Glomerular endothelial cell (primary cell): ENCODE measurements around the gene NXPE2. TPM values are rescaled to one million over a fixed set of nuclear protein-coding genes. Genes with fewer than 3 reads are reported as not detected.
"Not testable (repeated sequence)": the region's sequence is repeated elsewhere in the genome, so short reads cannot be mapped to it uniquely, and the experiment has no call there.

Experiments
- DNase-seq: peaks from one replicate; pipeline ENCODE4 v3.0.0-alpha.2; 2011; ENCODE audit warnings: low read depth, low spot score; ENCODE audit errors: extremely low read depth
- total RNA-seq: library from RNA; depleted of rRNA; stranded (reverse); fragments of >200 nt; gene quantifications from 2 replicates; pipeline ENCODE4 v1.2.3, GENCODE V29; 2015

NXPE2 gene
- not detected in 2 replicates for total RNA-seq

GRCh38 chr11:114678125-114679036 is at the start of gene NXPE2:
Gene NXPE2, plus strand, starts transcription at chr11:114678527. Its CDS starts 49 bp downstream, at chr11:114678576.
- DNase-seq, result no peak

GRCh38 chr11:114631445-114631965 is 46.8 kb upstream of the NXPE2 start:
- DNase-seq, result not testable (repeated sequence)

- DNase-seq, result not testable (repeated sequence)
Measured at GRCh38 chr11:114639440-114639839, 38.9 kb upstream of the NXPE2 start.

DNA sequence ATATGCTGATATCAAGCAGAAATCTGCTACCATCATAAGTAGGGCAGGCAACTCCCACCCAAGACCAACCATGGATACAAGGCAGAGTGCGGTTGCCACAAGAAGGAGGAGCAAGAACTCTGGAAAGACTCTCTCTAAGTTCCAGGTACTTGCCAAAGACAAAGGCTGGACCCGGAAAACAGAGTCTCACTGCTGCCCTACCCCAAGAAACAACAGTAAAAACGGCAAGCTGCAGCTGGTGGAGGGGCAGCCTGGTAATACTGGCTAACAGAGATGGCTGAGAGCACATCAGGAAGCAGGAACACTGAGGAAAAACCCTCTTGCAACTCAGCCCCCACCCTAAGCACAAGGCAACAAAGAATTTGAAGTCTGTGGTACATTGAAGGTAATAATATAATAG is 27.7 kb upstream of the NXPE2 start:
- no peak for DNase-seq

DNA sequence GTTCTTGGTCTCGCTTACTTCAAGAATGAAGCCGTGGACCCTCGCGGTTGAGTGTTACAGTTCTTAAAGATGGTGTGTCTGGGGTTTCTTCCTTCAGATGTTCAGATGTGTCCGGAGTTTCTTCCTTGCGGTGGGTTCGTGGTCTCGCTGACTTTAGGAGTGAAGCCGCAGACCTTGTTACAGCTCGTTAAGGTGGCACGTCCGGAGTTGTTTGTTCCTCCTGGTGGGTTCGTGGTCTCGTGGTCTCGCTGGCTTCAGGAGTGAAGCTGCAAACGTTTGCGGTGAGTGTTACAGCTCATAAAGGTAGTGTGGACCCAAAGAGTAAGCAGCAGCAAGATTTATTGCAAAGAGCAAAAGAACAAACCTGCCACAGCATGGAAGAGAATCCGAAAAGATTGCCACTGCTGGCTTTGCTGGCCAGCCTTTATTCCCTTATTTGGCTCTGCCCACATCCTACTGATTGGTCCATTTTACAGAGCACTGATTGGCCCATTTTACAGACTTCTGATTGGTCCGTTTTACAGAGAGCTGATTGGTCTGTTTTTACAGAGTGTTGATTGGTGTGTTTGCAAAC is 27.1 kb upstream of the NXPE2 start:
- DNase-seq, result no peak

- no peak for DNase-seq
Measured at GRCh38 chr11:114653148-114653547, 25.2 kb upstream of the NXPE2 start.

DNA sequence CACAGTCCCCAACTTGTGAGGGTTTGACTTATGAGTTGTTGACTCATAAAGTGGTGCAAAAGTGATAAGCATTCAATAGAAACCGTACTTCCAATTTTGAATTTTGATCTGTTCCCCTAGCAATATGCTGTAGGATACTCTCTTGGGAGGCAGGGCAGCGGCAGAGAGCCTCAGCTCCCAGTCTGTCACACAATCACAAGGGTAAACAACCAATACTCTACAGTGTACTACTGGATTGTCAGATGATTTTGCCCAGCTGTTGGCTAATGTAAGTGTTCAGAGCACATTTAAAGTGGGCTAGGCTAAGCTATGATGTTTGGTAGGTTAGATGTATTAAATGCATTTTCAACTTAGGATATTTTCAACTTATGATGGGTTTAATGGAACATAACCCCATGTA is 13.7 kb upstream of the NXPE2 start:
- DNase-seq, result no peak

DNA sequence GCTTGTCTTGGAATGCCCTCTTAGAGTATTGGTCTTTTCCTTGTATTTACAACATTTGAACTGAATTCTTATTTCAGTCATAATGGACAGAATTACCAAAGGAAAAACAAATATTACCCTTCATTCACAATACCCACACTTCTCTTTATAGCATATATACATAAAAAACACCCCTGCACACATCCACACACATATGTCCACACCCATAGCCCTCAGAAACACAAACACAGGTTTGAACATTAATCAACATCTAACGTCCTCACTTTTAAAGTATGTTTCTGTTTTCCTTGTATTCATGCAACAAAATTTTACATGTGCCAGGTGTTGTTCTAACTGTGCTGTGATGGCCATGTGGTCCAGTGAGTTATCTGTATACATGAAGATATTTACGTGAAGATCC is 11.6 kb upstream of the NXPE2 start:
- no peak for DNase-seq

DNA sequence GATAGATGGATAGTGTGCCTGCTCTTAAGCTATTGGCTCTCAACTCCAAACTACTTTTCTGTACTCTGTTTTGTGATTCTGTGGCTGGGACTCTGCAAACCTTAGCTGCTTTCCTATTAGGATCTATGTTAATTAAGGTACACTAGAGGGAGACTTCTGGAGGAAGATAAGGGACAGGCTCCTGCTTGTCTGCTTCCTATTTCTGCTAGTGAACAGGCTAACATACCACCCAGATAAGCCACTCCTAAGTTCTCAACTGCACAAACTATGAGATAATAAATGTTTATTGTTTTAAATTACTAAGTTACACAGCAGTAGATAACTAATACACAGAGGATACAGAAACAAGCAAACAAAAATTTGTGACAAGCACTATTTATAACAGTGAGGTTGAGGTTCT is 10.2 kb upstream of the NXPE2 start:
- no peak for DNase-seq

DNA sequence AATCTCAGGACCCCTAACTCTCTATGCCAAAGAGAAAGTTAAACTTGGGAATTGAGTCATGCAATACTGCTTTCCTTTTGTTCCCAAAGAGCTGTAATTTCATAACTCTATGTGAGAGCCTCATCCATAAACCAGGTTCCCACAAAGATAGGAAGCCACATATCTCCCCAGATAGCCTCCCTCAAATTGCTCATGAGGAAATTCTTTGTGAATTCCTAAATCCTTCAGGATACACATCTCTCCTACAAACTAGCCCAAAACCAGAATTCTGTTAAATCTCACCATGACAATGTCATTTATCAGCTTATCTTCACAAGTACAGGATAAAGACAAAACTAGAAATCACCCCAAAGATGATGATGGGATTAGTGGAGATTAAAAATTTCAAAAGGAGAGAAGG is 4.7 kb upstream of the NXPE2 start:
- DNase-seq, result no peak

DNA sequence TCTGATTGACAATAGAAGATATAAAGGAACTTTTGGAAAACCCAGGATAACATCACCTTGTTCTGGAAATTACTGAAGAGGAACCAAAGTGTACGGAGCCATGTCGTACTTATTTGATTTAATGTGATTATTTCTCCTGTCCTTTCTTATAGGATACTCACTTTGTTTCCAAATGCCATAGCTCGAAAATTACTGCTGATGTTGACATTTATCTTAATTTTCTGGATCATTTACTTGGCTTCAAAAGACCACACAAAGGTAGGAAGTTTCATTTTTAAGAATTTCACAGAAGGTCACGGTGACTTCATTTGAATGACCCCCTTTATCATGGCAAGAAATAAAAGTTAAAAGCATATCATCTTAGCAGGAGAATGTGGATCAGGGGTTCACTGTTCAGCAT is 1.2 kb downstream of the NXPE2 start:
- DNase-seq, result no peak

- no peak for DNase-seq
Measured at GRCh38 chr11:114683007-114683406, 4.7 kb downstream of the NXPE2 start.

GRCh38 chr11:114684636-114685035 is 6.3 kb downstream of the NXPE2 start:
- DNase-seq, result no peak

DNA sequence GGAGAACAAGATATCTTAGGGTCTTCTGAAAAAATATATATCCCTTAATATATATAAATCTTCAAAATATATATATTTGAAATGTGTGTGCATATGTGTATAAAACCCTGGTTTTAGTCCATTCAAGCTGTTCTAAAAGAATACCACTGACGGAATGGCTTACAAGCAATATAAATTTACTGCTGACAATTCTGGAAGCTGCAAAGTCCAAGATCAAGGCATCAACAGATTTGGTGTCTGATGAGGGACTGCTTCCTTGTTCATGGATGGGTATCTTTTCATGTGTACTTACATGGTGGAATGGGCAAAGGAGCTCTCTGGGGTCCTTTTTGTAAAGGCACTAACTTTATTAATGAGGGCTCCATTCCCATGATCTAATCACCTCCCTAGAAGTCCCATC is 6.8 kb downstream of the NXPE2 start:
- DNase-seq, result no peak

- DNase-seq, result no peak
Measured at GRCh38 chr11:114705280-114706024, 27.1 kb downstream of the NXPE2 start.

DNA sequence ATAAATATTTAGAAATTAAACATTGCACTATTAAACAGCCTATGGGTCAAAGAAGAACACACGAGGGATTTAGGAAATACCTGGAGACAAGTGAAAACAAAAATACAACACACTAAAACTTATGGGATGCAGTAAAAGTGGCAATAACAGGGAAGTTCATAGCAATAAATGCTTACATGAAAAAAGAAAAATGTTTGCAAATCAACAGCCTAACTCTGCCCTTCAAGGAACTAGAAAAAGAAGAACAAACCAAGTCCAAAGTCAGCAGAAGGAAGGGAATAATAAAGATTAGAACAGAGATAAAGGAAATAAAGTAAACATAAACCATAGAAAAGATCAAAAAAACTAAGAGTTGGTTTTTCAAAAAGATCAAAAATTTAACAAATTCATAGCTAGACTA is 31.6 kb downstream of the NXPE2 start:
- DNase-seq, result no peak

GRCh38 chr11:114713756-114714155 is 35.4 kb downstream of the NXPE2 start:
- no peak for DNase-seq

GRCh38 chr11:114719562-114719961 is 41.2 kb downstream of the NXPE2 start:
- no peak for DNase-seq

GRCh38 chr11:114724916-114725524 is 46.7 kb downstream of the NXPE2 start:
- DNase-seq, result no peak

- no peak for DNase-seq
Measured at GRCh38 chr11:114725623-114726022, 47.3 kb downstream of the NXPE2 start.

DNA sequence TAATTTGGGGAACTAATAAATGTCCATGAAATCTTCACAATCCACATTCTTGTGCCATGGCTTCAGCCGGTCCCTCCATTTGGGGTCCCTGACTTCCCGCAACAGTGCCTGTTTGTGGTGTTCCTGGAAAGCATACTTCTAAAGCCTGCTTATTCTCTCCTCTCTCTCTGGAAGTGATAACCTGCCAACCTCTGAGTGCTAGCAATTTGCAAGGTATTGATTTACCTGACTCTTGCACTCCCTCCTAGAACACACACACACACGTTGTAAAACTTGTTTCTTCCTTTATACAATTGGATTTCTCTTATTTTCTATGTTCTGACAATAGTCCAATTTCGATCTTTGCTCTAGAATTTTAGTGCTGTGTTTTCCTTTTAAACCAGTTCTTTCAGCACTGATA is 58.5 kb downstream of the NXPE2 start:
- DNase-seq, result no peak
